SKM-1 treated with dmso at 0.1 percent for 144 hours (cell line): ENCODE results near the gene EML2.
A peak's percentile ranks its signal among the peaks of the same experiment; 100 is the strongest.
"Not testable (repeated sequence)": the region's sequence is repeated elsewhere in the genome, so short reads cannot be mapped to it uniquely, and the experiment has no call there.

Source experiments
- DNase-seq: peaks from one replicate; lab custom pipeline; 2025; ENCODE audit not compliant: unreplicated experiment; lab: John Stamatoyannopoulos, UW

EML2 gene

DNA sequence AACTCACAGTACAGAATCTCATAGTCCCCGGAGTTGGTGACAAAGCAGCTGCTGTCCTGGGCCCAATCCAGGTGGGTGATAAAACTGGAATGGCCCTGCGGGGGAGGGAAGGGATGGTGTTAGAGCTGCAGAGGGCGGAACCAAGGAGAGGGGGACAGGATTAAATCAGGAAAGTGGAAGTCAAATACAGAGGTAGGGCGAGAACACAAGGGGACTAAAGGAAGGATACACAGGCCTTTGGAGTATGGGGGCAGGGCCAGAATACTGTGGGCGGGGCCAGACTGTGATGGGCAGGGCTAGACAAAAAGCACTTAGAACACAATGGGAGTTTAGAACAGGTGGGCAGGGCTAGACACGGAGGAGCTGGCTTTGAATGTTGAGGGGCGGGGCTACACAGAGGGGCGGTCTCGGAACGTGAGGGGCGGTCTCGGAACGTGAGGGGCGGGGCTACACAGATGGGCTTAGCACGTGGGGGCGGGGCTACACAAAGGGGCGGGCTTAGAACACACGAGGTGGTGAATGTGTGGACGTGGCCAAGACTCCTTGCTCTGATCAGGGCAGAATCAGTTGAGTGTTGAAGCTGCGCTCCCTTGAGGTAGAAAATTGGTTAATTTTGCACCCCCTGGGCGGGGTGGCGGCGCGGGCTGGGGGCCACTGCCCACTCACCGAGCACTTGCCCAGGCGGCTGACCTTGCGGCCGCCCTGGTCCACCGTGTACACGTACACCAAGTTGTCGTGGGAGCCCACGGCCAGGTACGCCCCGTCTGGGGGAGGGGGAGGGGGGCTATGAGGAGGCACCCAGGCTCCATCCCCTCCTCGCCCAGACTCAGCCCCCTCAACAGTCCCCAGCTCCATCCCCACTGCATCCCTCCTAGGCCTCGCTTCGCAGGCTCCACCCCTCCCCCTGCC is 23.1 kb downstream of the EML2 start:
- DNase-seq = peak; percentile 57

DNA sequence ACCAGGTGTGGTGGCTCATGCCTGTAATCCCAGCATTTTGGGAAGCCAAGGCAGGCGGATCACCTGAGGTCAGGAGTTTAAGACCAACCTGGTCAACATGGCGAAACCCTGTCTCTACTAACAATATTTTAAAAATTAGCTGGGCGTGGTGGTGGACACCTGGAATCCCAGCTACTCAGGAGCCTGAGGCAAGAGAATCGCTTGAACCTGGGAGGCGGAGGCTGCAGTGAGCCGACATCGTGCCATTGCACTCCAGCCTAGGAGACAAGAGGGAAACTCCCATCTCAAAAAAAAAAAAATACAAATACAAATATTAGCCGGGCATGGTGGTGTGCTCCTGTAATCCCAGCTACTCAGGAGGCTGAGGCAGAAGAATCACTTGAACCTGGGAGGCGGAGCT is 24.1 kb downstream of the EML2 start:
- not testable (repeated sequence) for DNase-seq

DNA sequence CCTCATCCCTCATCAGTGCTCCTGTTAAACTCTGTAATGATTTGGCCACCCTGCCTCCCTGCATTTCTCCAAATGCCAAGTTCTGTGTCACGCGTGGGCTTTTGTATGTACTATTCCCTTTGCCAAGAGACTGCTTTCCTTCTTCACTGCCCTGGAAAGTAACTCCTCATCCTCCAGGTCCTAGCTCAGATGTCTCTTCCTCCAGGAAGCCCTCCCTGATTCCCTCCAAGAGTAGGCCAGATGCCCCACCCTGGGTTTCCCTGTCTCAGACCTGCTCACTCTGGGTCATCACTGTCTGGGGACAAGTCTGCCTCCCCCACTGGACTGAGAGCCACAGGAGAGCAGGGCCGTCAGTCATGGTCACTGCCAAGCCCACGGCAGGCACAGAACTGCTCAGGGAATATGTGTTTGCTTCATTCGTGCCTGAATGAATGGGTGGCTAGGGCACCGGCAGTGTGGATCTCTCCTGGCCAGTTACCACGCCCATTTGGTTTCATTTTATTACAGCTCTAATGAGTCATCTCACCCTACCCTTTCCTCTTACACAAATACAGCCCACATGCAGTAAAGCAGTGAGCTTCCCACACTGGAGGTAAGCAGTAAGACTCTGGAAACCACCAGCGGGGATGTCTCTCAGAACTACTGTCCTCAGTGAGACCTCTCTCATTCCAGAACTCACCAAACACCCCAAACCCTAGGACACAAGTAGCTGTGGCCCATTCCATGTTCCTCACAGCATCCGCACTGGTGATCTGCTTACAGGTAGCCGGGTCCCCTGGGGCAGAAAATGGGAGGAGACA is 25.1 kb downstream of the EML2 start:
- DNase-seq = no peak

DNA sequence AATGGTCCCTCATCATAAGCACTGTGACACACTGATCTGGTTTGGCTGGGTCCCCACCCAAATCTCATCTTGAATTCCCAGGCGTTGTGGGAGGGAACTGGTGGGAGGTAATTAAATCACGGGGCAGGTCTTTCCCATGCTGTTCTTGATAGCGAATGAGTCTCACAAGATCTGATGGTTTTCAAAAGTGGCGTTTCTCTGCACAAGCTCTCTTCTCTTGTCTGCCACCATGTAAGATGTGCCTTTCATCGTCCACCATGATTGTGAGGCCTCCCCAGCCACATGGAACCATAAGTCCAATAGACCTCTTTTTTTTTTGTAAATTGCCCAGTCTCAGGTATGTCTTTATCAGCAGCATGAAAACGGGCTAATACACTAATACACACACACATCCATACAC is 30.2 kb downstream of the EML2 start:
- DNase-seq = no peak

DNA sequence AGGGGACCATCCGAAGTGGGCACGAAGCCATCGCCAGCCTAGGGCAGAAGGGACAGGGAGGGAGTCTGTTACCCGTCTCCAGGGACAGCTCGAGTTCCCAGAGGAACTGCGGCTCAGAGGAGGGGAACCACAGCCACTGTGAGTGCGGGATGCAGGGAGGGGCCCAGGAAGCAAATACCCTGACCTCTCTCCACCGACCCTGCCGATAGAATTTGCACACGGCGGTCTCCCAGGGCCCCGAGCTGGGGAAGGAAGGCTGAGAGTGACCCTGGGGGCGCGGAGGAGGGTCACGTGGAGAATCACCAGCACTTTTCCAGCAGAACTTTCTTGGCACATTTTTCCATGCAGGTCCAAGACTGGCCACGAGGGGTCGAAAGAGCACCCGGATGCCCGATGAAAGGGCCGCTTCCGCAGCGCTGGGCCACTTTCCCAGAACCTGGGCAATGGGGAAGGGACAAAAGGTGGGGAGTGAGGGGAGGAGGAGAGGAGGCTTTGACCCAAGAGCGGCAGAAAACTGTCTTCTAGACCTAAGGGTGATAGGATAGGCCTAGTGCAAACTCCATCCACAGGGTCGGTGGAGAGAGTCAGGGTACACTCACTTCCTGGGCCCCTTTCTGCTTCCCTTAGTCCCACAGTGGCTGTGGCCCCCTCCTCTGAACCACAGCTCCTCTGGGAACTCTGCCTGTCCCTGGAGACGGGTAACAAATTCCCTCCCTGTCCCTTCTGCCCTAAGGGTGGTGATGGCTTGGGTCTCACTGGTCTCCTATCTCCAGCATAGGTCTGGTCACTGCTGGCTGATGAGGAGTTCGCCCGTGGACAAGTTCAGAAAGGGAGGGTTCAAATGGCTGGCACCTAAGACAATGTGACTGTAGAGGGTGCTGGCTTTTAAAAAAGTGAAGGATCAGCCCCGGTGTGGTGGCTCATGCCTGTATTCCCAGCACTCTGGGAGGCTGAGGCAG is 31.8 kb downstream of the EML2 start:
- no peak for DNase-seq

DNA sequence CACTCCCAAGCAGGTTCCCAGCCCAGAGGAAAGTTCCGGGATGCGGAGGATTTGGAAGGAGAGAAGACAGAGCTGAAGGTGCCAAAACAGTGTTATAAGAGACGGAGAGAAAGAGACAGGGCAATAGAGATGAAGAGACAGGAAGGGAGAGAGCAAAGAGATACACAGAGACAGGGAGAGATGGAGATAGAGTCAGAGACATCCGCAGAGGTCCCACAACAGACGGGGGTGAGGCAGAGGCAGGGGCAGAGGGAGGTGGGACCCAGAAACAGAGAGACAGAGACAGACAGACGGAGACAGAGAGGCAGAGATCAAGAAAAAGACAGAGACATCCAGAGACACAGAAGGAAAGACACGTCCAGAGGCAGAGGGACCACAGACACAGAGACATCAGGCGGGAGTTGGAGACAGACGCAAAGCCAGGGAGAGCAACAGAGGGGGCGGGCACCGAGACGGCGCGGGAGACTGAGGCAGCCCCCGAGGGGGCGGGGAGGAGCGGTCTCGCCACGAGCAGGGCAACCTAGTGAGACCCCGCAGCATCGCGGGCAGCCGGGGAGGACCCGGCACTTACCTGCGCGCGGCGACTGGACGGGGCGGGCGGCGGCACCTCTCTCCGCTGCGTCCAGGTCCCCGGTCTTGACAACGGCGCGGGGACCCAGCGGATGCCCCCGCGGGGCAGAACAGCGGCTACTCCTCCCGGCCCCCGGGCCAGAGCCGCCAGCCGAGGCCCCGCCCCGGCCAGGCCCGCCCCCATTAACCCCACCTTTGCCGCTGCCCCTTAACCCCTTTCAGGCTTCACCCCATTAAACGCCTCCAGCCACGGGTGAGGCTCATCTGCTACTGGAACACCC is 37.4 kb downstream of the EML2 start, which contains the start of gene GPR4:
Gene GPR4, minus strand, starts transcription at position 689 of the 851 bp plus-strand sequence. CDS start 10,346 bp downstream, outside the sequence.
- no peak for DNase-seq

DNA sequence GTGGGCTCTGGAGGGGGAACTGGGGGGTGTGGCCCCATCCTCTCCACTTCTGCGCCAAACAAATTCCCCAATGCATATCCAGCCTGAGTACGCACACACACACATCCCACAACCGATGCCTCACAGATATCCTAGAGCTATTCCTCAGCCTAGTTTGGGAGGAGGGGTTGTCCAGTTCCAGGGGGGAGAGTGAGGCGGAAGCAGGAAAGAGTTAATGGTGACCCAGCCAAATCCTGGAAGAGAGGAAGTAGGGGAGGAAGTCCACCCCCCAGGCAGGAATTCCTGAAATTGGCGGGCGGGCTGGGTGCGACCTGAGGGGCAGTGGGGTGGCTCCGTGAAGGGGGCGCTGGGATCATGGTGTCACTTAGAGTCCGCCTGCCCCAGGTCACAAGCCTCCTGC is 38.1 kb downstream of the EML2 start:
- no peak for DNase-seq

DNA sequence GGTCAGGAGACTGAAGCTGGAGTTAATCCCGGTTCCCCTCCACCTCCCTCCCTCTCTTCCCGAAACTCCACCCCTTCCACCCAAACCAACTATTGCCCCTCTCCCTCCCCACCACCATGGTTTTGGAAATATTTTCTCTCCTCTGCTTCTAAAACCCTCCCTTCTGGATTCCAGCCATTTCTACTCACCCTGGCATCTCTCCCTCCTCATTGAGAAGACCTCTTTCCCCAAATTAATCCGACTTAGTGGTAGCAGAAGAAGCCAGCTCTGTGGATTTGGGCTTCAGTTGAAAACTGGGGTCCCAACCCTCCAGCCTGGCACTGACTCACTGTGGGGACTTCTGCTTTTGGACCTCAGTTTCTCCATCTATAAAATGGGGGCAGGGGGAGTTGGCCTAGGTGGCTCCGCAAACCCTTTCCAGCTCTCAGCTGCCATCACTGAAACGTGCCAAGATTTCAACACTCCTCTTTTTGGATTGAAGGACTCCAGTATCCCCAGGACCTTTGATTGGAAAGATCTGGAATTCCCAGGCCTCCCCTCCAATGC is 38.8 kb downstream of the EML2 start:
- no peak for DNase-seq

DNA sequence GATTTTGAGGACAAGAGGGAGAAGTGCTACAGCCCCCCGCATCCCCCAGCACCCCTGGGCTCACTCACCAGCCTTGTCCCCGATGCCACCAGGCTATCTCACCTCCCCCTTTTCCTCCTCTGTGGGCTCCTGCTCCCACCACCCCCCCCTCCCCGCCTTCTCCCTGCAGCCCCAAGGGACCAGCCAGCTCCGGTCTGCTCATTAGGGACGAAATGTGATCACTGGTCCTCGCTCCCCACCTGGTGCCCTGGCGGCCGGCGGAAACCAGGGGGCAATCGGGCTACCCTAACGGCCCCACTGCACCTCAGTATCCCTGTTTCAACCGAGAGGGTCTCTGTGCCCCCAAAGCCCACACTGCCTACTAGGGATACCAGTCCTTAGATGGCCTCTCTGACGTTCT is 39.9 kb downstream of the EML2 start:
- DNase-seq = no peak

DNA sequence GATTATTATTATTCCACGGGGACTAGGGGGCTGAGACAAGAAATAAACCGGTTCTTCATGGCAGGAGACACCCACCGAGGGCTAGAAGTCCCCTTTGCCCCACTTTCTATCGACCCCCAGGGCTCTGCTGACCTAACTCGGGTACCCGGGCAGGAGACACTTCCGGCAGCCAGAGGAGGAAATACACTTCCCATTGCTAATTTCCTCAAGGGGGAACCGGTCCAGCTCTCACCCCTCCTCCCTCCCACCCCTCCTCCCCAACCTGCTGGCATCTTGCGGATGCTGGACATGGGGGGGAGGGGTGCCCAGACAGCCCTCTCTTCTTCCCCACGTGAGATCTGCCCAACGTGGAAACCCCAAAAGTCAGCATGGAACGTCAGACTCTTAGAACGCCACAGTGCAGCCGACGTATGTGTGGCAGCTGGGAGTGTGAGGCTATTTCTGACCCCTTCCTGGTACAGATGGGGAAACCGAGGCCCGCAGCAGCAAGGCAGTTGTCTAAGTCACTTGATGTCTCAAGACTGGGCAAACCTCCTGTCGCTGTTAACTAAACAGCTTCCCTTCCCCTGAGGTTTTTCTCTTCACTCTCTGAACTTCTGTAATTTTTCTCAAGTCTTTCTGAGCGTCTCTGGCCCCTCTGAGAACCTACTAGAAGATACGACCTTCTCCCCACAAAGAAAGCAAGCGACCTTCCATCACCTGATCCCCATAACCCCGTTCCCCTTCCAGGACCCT is 40.8 kb downstream of the EML2 start:
- no peak for DNase-seq

DNA sequence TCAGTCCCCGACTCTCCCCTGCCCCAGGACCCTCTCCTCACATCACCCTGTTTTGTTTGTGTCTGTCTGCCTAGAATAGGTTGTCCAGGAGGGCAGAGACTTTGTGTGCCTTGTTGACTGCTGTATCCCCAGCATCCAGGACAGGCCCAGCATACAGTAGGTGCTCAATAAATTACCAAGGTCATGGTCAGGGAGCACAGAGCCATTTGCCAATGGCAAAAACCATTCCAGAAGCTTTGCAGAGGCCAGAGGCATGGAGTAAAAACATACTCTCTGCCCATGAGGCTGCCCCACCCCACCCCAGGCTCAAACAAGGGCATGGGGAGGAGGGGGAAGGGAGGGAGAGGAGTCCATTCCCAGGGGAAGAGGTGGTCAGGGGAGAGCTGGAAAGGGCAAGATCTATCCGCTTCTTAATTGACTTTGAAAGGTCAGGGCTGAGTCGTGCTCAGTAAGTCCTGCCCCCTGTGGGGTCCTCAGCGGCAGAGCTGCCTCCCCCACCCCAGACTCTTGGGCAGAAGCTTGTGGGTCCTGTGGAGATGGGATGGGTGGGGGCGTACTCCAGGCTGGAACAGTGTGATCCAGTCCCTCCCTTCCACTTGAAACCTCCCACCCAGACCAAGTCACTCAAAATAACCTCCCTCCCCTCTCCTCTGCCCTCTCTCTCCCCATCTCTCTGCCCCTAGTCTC is 41.6 kb downstream of the EML2 start:
- no peak for DNase-seq

DNA sequence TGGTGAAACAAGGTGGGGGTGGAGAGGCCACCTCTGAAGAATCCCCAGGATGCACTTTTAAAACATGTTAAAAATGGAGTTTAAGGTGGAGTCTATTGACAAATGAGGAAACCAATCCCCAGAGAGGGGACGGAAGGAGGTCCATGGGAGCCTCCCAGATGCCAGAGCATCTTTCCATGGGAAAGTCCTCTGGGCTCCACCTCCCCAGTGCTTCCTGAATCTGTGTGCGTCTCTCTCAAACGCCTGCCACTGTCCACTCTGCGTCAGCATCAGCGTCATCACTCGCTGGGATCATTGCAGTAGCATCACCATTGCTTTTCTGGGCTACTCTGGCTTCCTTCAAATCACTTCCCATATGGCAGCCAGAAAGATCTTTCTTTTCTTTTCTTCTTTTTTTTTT is 43.4 kb downstream of the EML2 start:
- no peak for DNase-seq

DNA sequence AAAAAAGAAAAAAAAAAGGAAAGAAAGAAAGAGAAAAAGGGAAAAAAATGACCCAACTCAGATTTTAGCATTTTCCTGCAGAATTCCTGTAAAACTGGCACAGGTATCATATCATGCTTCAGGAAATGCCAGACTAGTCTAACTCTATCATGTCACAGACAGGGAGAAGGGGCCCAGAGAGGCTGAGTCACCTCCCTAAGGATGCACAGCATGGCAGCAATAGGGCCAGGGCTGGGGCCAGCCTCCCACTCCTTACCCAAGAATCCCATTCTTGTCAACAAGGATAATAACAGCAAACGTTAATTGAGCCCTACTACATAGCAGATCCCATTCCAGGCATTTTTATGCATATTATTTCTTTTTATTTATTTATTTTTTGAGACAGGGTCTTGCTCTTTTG is 45.7 kb downstream of the EML2 start:
- DNase-seq = no peak

DNA sequence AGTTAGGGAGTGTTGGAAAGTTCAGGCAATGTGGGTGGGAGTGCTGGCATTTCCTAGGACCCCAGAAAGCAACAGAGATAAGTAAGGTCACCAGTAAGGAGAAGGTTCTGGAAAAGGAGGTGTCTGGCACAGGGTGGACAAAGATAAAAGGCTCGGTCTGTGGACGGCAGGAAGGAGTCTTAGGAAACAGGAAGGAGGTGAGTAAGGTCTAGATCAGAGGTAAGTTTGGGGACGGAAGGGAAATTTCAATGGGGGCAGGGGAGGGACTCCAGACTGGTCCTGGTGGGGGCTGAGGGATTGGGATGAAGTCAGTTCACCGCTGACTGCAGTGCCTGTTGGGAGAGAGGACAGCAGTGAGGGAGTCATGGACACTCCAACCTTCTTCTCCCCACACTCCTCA is 46.8 kb downstream of the EML2 start:
- DNase-seq = no peak

DNA sequence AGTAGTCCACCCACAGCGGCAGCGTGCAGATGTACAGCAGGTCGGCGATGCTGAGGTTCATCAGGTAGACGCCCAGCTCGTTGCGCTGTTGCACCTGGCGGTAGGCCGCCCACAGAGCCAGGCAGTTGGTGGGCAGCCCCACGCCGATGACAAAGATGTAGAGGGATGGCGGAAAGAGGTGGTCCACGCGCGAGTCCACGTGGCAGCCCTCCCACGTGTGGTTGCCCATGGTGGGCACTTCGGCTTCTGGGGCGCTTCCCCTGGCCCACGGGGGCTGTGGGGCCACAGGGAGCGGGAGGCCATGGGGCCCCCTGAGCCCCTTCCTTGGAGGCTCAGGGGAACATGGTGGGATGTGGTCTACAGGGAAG is 47.6 kb downstream of the EML2 start:
- DNase-seq = no peak

DNA sequence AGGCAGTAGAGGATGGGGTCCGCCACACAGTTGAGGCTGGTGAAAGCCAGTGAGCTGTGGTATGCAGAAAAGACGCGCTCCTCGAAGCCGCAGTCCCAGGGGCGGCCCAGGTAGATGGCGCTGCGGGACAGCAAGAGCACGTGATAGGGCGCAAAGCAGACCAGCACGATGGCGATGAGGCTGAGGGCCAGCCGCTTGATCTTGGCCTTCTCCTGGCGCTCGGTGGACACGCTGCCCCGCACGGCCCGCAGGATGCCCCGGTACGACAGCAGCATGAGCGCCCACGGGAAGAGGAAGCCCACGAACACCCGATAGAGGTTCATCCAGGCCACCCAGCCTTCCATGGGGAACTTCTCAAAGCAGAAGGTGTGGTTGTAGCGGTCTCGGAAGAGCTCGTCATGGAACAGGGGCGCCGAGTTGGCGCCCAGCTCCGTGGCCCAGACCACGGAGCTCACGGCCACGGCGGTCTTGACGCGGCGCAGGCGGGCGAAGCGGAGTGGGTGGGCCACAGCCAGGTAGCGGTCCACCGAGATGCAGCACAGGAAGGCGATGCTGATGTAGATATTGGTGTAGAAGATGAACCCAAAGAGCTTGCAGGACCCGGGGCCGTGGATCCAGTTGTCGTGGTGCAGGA is 48.1 kb downstream of the EML2 start:
- no peak for DNase-seq

DNA sequence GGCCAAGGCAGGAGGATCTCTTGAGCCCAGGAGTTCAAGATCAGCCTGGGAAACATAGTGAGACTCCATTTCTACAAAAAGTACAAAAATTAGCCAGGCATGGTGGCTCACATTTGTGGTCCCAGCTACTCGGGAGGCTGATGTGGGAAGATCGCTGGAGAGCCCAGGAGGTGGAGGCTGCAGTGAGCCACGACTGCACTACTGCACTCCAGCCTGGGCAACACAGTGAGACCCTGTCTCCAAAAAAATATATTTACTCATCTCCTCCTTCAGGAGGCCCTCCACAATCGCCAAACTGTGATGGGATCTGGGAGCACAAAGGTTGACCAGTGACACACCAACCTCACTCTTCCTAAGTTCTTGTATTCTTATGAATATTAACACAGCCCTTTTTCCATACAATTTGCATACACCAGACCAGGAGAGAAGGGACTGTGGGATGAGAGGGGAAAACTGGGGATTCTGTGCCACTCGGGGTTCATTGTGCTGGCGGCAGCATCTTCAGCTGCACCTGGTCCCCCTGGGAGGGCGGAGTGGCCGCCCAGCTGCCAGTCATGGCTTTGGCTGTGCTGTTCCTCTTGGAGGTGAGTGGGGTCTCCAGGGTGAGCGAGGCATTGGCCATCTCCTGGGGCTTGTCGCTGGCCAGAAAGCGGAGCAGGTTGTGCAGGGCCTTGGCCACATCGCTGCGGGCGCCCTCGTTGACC is 48.7 kb downstream of the EML2 start:
- DNase-seq = no peak

DNA sequence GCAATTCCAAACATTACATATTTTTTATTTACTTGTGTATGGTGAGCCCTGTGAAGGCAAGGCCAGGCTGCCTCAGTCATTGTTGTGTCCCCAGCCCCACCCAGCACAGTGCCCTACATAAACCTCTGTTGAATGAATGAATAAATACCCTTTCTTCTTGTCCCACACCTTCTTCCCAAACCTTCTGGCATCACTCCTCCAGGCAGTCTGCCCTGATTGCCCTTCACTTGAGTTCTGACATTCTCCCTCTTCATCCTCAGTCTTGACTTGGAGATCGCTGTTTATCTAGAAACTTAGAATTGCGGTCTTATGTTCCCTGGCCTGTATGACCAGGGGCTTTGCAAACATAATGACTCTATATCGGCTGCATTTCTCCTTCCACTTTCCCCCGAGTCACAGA is 49.4 kb downstream of the EML2 start:
- DNase-seq = no peak
